ENCODE measurements around the gene TEKT1.
"Not testable (repeated sequence)": the region's sequence is repeated elsewhere in the genome, so short reads cannot be mapped to it uniquely, and the experiment has no call there.

DNA sequence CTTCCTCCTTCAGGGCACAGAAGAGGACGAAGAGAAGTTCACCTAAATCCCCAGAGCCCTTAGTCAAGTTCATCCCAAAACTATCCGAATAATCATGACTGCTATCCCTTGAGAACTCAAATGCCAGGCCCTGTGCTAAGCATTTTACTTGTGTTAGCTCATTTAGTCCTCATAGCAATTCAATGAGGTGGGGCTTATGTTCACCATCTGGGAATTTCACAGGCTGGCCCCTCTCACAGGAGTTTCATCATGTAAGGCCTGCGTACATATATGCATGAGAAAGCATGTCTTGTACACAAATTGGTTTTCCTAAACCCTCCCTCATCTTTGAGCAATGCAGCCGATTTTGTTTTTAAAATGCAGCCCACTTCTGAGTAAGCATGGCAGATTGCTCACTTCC, 12.9 kb upstream of the TEKT1 start:
- TF ChIP-seq, protein P1, sequence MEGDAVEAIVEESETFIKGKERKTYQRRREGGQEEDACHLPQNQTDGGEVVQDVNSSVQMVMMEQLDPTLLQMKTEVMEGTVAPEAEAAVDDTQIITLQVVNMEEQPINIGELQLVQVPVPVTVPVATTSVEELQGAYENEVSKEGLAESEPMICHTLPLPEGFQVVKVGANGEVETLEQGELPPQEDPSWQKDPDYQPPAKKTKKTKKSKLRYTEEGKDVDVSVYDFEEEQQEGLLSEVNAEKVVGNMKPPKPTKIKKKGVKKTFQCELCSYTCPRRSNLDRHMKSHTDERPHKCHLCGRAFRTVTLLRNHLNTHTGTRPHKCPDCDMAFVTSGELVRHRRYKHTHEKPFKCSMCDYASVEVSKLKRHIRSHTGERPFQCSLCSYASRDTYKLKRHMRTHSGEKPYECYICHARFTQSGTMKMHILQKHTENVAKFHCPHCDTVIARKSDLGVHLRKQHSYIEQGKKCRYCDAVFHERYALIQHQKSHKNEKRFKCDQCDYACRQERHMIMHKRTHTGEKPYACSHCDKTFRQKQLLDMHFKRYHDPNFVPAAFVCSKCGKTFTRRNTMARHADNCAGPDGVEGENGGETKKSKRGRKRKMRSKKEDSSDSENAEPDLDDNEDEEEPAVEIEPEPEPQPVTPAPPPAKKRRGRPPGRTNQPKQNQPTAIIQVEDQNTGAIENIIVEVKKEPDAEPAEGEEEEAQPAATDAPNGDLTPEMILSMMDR (conservative IDR thresholded peaks at IDR 0.05; ENCODE audit: low read depth in 2 of 2) = not testable (repeated sequence)
- TF ChIP-seq JUNB (IDR thresholded peaks at IDR 0.05; ENCODE audit: unreplicated experiment); POLR2AphosphoS5 (IDR thresholded peaks at IDR 0.05; ENCODE audit: low read depth); EZH2 (IDR thresholded peaks at IDR 0.05; ENCODE audit: low read depth, unreplicated experiment): not testable (repeated sequence)

All from GM23338 (cell line).